HPDE6-E6E7 (cell line): ENCODE measurements around the gene BMP7.
A peak's percentile ranks its signal among the peaks of the same experiment; 100 is the strongest.

Experiments used
- DNase-seq: peaks from one replicate; pipeline ENCODE4 v3.0.0; 2011; ENCODE audit warnings: missing footprints; ENCODE audit errors: extremely low spot score

Gene BMP7

DNA sequence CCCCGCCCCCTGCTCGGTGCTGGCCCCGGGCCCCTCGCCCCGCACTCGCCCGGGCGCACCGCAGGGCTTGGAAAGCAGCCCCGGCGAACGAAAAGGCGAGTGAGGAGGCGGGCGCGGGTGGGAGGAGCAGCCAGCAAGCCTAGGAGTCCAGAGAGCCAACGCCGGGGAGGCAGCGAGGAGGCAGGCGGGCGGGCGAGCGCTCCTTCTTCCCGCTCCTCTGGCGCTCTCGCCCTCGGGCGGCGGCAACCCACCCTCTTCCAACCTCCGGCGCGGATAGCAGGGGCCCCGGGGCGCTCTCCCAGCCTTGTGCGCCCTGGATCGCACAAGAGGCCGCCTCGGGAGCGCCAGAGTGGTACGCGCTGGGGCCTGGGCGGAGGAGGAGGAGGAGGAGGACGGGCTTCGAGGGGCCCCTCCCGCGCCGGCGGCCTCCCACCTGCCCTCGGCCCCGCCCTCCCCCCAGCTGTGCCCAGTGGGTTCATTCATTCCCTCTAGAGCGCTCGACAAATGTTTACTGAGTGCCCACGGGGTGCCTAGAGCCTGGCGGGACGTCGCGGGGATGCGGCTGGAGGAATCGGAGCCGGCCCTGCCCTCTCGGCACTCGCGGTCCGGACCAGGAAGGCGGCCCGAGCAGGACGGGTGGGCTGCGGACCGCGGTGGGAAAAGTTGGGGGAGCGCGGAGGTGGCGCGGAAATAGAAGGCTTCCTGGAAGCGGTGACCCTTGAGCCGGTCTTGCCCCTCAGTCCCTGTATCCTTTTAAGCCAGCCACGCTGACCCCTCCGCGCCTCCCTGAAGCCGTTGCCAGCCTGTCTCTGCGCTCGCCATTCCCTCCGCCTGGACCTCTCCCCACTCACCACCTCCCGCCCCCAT lies at the start of gene BMP7:
BMP7 (minus strand) TSS at position 351 of the 867 bp plus-strand sequence. CDS start 519 bp downstream, outside the sequence.
- DNase-seq = no peak

DNA sequence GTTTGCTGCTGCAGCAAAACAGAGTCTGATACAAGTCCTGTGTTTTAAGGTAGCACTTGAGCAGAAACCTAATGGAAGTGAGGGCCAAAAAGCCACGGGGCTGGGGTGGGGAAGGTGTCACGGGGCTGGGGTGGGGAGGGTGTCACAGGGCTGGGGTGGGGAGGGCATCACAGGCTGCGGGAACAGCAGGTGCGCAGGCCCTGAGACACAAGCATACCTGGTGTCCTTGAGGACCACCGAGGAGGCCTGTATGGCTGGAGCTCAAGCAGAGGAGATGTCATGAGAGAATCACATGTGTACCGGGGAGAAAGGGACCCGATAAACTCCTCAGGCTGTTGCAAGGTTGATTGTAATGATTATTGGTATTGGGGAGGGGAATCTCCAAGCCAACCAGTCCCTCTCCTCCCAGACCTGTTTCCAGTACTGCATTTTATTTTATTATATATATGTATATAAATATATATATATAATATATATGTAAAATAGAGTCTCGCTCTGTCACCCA lies 49.6 kb upstream of the BMP7 start:
- DNase-seq = no peak

GRCh38 chr20:57315083-57315975 lies 48.9 kb upstream of the BMP7 start:
- DNase-seq = no peak

GRCh38 chr20:57313951-57314350 lies 47.5 kb upstream of the BMP7 start:
- no peak for DNase-seq

DNA sequence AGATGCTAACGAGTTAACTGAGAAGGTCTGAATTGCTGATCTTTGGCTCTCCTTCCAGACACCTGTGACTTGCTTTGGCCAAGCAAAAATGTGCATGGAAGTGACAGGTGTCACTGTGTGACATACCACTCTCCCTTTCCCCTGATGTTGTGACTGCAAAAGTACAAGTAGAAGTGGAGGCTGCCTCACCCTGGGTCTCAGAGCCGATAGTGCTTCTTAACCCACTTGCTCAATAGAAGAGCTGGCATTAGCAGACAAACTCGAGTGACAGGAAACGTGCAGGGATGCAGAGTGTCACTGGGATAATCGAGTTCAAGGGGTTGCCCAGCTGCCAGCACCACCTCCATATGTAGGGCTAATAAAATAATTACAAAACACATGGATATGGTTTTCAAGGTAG lies 46.8 kb upstream of the BMP7 start:
- DNase-seq = no peak

GRCh38 chr20:57312138-57312537 lies 45.7 kb upstream of the BMP7 start:
- no peak for DNase-seq

- no peak for DNase-seq
Observed at GRCh38 chr20:57310821-57311514, 44.5 kb upstream of the BMP7 start.

- DNase-seq = no peak
Observed at GRCh38 chr20:57309544-57310115, 43.2 kb upstream of the BMP7 start.

- no peak for DNase-seq
Observed at GRCh38 chr20:57308451-57309271, 42.2 kb upstream of the BMP7 start.

- DNase-seq = no peak
Observed at GRCh38 chr20:57306747-57307146, 40.3 kb upstream of the BMP7 start.

DNA sequence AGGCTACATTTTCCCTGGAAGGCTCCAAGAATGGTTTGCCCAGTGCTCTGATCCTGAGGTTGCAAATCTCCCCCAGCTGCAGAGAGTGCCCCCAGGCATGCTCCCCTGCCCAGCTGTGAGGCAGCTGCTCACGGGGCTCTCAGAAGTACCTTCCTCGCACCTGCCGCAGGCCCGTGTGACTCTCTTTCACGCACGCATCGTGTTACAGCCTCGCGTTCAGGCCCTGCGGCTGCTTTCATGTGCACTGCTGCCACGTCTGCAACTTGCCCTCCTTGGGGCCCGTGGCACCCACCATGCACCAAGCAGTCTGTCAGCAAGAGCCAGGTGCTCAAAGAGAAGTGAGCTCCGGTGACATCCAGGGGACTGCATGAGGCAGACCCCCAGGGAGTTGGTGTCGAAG lies 34.6 kb upstream of the BMP7 start:
- DNase-seq = no peak

- no peak for DNase-seq
Observed at GRCh38 chr20:57298457-57298856, 32.0 kb upstream of the BMP7 start.

DNA sequence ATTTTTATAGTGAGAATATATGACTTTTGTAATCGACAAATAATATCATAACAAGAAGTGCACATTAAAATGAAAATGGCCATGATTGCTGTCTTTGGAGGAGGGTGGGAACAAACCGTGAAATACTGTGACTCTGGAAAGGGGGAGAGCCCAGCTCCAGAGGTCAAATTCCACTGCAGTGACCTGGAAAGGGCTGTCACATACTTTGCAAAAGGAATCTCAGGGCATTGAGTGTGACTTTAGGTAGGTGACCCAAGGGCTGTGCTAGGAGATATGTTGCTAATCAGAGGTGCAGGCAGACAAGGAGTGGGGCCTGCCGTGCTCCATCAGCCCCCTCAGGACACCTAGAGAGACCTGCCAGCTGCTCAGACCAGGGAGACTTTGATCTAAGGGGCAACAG lies 28.1 kb upstream of the BMP7 start:
- DNase-seq = no peak

DNA sequence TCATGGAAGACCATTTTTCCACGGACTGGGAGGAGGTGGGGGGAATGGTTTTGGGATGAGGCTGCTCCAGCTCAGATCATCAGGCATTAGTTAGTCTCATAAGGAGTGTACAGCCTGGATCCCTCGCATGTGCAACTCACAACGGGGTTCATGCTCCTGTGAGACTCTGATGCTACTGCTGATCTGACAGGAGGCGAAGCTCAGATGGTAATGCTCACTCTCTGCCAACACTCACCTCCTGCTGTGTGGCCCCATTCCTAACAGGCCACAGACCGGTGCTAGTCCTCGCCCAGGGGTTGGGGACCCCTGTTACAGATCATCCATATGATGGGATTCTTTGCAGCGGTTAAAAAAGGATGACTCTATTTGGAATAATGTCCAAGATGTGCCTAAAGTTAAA lies 27.6 kb upstream of the BMP7 start:
- DNase-seq = no peak

GRCh38 chr20:57292611-57293010 lies 26.2 kb upstream of the BMP7 start:
- no peak for DNase-seq

DNA sequence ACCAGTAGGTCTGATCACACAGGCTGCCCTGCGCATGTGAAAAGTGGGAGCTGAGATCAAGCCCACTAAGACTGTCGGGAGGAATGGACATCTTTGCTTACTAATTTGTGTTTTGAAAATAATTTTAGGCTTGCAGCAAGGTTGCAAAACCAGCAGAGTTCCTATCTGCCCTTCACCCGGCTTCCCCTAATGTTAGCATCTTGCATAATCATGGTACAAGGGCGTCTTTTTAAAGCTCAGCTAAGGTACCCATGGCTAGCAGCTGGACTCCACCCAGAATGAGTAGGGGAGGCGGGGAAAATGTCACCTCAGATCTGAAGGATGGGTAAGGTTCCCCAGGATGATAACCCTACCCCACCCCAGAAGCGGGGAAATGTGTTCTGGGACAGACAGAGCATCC lies 25.3 kb upstream of the BMP7 start:
- no peak for DNase-seq

GRCh38 chr20:57291003-57291402 lies 24.6 kb upstream of the BMP7 start:
- peak; percentile 48 for DNase-seq

- no peak for DNase-seq
Observed at GRCh38 chr20:57290178-57290484, 23.7 kb upstream of the BMP7 start.

GRCh38 chr20:57289391-57290177 lies 23.1 kb upstream of the BMP7 start:
- no peak for DNase-seq

GRCh38 chr20:57288651-57289277 lies 22.3 kb upstream of the BMP7 start:
- DNase-seq = no peak
